ENCODE measurements around the gene MEIS2. TPM values are rescaled to one million over a fixed set of nuclear protein-coding genes. Genes with fewer than 3 reads are reported as not detected.

The MEIS2 gene
- total and polyA plus RNA-seq, 2 of the 13 experiments (the other 11 are each of a cell fraction or from before 2014, with no cell fraction given), result 10.7 to 12.4 TPM

DNA sequence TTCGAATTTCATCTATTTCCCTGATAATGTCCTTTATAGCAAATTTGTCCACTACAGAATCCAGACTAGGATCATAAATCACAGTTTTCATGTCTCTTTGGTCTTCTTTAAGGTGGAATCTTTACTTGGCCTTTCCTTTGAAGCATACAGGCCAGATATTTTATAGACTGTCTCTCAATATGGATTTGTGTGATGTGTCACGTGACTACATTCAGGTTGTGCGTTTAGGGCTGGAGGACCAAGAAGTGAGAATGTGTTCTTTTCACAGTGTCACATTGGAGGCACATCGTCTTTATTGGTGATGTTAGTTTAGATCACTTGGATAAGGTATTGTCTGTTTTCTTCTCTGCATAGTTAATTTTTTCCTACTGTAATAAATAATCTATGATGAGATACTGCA lies 232.9 kb downstream of the MEIS2 start:
- no peak for FAIRE-seq
- TF ChIP-seq RAD51 (IDR thresholded peaks at IDR 0.05; ENCODE audit: borderline replicate concordance) (peak; percentile 85), ZNF577 (CRISPR knock-in tag; IDR thresholded peaks at IDR 0.05; ENCODE audit: borderline replicate concordance, low read depth) (no peak), SRSF9 (IDR thresholded peaks at IDR 0.05; ENCODE audit: borderline replicate concordance, insufficient read depth, low read depth, low read length, poor library complexity, severe bottlenecking) (no peak)
- TF ChIP-seq, protein P1, sequence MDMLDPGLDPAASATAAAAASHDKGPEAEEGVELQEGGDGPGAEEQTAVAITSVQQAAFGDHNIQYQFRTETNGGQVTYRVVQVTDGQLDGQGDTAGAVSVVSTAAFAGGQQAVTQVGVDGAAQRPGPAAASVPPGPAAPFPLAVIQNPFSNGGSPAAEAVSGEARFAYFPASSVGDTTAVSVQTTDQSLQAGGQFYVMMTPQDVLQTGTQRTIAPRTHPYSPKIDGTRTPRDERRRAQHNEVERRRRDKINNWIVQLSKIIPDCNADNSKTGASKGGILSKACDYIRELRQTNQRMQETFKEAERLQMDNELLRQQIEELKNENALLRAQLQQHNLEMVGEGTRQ (IDR thresholded peaks at IDR 0.05; ENCODE audit: low read depth, low read length), result peak; percentile 70
- TF ChIP-seq, protein P1 (CRISPR knock-in tag; IDR thresholded peaks at IDR 0.05; ENCODE audit: borderline replicate concordance), result no peak

DNA sequence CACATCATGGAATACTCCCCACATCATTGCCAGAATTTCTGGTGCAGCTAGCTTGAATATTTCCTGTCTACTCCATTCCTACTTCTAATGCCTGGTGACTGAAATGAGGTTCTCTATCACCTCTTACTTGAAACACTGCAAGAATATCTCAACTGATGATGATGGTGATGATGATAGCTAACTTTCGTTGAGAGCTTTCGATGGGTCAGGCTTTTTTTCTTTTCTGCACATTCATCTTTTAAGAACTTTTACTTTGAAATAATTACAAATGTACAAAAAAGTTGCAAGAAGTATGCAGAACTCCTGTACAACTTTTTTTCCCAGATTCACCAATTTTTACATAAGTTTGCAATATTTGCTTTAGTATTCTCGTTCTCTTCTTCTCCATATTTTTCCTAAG lies 233.5 kb downstream of the MEIS2 start:
- no peak for ATAC-seq
- TF ChIP-seq FOXC1 (CRISPR knock-in tag; IDR thresholded peaks at IDR 0.05; ENCODE audit: borderline replicate concordance), result no peak
- no peak for TF ChIP-seq RFX1 (IDR thresholded peaks at IDR 0.05)
- TF ChIP-seq ELF3 (CRISPR knock-in tag; IDR thresholded peaks at IDR 0.05), result no peak
- TF ChIP-seq, protein P2, sequence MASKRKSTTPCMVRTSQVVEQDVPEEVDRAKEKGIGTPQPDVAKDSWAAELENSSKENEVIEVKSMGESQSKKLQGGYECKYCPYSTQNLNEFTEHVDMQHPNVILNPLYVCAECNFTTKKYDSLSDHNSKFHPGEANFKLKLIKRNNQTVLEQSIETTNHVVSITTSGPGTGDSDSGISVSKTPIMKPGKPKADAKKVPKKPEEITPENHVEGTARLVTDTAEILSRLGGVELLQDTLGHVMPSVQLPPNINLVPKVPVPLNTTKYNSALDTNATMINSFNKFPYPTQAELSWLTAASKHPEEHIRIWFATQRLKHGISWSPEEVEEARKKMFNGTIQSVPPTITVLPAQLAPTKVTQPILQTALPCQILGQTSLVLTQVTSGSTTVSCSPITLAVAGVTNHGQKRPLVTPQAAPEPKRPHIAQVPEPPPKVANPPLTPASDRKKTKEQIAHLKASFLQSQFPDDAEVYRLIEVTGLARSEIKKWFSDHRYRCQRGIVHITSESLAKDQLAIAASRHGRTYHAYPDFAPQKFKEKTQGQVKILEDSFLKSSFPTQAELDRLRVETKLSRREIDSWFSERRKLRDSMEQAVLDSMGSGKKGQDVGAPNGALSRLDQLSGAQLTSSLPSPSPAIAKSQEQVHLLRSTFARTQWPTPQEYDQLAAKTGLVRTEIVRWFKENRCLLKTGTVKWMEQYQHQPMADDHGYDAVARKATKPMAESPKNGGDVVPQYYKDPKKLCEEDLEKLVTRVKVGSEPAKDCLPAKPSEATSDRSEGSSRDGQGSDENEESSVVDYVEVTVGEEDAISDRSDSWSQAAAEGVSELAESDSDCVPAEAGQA (IDR thresholded peaks at IDR 0.05; ENCODE audit: low read depth), result no peak
- TF ChIP-seq, protein P2 (CRISPR knock-in tag; IDR thresholded peaks at IDR 0.05; ENCODE audit: borderline replicate concordance), result no peak

More for the DNA sequence above, 232.9 kb downstream of the MEIS2 start:
- no TSS peak for BruUV-seq (replicated peaks)
- intact Hi-C loops (cut with micrococcal nuclease; ENCODE audit: unreplicated experiment) (no loop called here), in situ Hi-C loops (cut with HindIII; ENCODE audit: extremely low pct_ligation_motif_present, low pct_unique_long_range_greater_than_20kb) (no loop called here)
- Histone ChIP-seq H3K27me3 (ENCODE audit: control insufficient read depth in 1 of 2, insufficient read depth in 2 of 2, low read length in 2 of 2) (no peaks in the 10 kb centered on the region; a peak in 1 of 5 replicates), H4K20me1 (ENCODE audit: insufficient read depth, low read length) (no peaks in the 10 kb centered on the region), H3K4me1 (ENCODE audit: insufficient read depth, low read length) (no peaks in the 10 kb centered on the region), H2AFZ (ENCODE audit: low read length) (no peak overlapping the region), H3K4me2 (ENCODE audit: low read depth, low read length) (no peak overlapping the region), H3K9ac (ENCODE audit: insufficient read depth, low read depth, low read length) (no peak overlapping the region), H3K27ac (ENCODE audit: extremely low read length, insufficient read depth, low read length) (no peak overlapping the region), H3K36me3 (replicated peaks in 1 of 2; ENCODE audit: control insufficient read depth in 1 of 2, insufficient read depth in 2 of 2, low read length in 2 of 2) (no peaks in the 10 kb centered on the region), H3K79me2 (ENCODE audit: insufficient read depth, low read length) (no peaks in the 10 kb centered on the region), H3K9me3 (ENCODE audit: low read length) (no peaks in the 10 kb centered on the region), H3K4me3 (replicated peaks in 1 of 3; ENCODE audit: insufficient read depth in 1 of 3, low read depth in 2 of 3, low read length in 3 of 3) (no peak overlapping the region)
- ChIA-PET POLR2A (no interaction called here), CTCF (ENCODE audit: low intra/inter-chr PET ratio, low total read pairs) (no interaction called here)
- 9% methylated on average over 4 of the region's 4 CpGs for WGBS (ENCODE audit: low lambda C conversion rate)
- DNase-seq (ENCODE audit: low spot score) (no peak), ATAC-seq (no peak)

More for the DNA sequence above, 233.5 kb downstream of the MEIS2 start:
- H3K4me3 ChIP-seq (replicated peaks in 1 of 3; ENCODE audit: insufficient read depth in 1 of 3, low read depth in 2 of 3, low read length in 3 of 3), result no peak overlapping the region
- CTCF ChIA-PET (ENCODE audit: low intra/inter-chr PET ratio, low total read pairs), result no interaction called here
- BruUV-seq (replicated peaks), result no TSS peak
- no peaks in the 10 kb centered on the region for H4K20me1 ChIP-seq (ENCODE audit: insufficient read depth, low read length)
- no peaks in the 10 kb centered on the region for H3K79me2 ChIP-seq (ENCODE audit: insufficient read depth, low read length)
- no peaks in the 10 kb centered on the region for H3K4me1 ChIP-seq (ENCODE audit: insufficient read depth, low read length)
- FAIRE-seq (no peak), DNase-seq (ENCODE audit: low spot score) (no peak)
- intact Hi-C loops (cut with micrococcal nuclease; ENCODE audit: unreplicated experiment), result no loop called here
- no peak overlapping the region for H3K27ac ChIP-seq (ENCODE audit: extremely low read length, insufficient read depth, low read length)
- POLR2A ChIA-PET, result no interaction called here
- no peak overlapping the region for H2AFZ ChIP-seq (ENCODE audit: low read length)
- no peaks in the 10 kb centered on the region for H3K9me3 ChIP-seq (ENCODE audit: low read length)
- H3K36me3 ChIP-seq (replicated peaks in 1 of 2; ENCODE audit: control insufficient read depth in 1 of 2, insufficient read depth in 2 of 2, low read length in 2 of 2), result no peaks in the 10 kb centered on the region
- no peaks in the 10 kb centered on the region; a peak in 2 of 5 replicates for H3K27me3 ChIP-seq (ENCODE audit: control insufficient read depth in 1 of 2, insufficient read depth in 2 of 2, low read length in 2 of 2)
- H3K9ac ChIP-seq (ENCODE audit: insufficient read depth, low read depth, low read length), result no peak overlapping the region
- in situ Hi-C loops (cut with HindIII; ENCODE audit: extremely low pct_ligation_motif_present, low pct_unique_long_range_greater_than_20kb), result no loop called here
- 0% methylated on average over 3 of the region's 3 CpGs for WGBS (ENCODE audit: low lambda C conversion rate)
- no peak overlapping the region for H3K4me2 ChIP-seq (ENCODE audit: low read depth, low read length)

All from HepG2 (cell line).